H1 (cell line): ENCODE measurements around the gene RHD. TPM values are rescaled to one million over a fixed set of nuclear protein-coding genes. Genes with fewer than 3 reads are reported as not detected.
"Not testable (repeated sequence)": the region's sequence is repeated elsewhere in the genome, so short reads cannot be mapped to it uniquely, and the experiment has no call there.

ENCODE experiments used
- CTCF ChIA-PET: fragments of 300-600 bp; sonication (Branson Sonifier 250); formaldehyde crosslinking; loops from one replicate; lab custom pipeline; 2021; ENCODE audit not compliant: partially characterized antibody; lab: Charles Lee
- POLR2A ChIA-PET: fragments of 300-600 bp; sonication (Branson Sonifier 250); formaldehyde crosslinking; loops from one replicate; lab custom pipeline; 2021; ENCODE audit warnings: inconsistent platforms; ENCODE audit not compliant: partially characterized antibody; lab: Charles Lee
- DNase-seq, 2 experiments: peaks; one replicate each; pipeline versions ENCODE4 v3.0.0 to v3.0.0-alpha.2; 2010 to 2022; ENCODE audit warnings: low spot score in 2 of 2, low read depth in 1 of 2, mixed read lengths in 1 of 2
- FAIRE-seq: peaks from 2 replicates; lab custom pipeline; 2011; peaks lifted over from hg19 to GRCh38; lab: Jason Lieb, UNC
- H2AFZ ChIP-seq: 2 replicates; pipeline ENCODE4 v1.8.1; 2012; ENCODE audit warnings: low read length, inconsistent platforms
- H2AK5ac ChIP-seq: 2 replicates; pipeline ENCODE4 v1.6.1; 2013; ENCODE audit warnings: low read depth, low read length
- H2BK120ac ChIP-seq: replicated peaks from 2 replicates; pipeline ENCODE3; 2013; ENCODE audit warnings: low read depth, low read length, inconsistent platforms
- H2BK12ac ChIP-seq: 2 replicates; pipeline ENCODE4 v1.6.1; 2013; ENCODE audit warnings: low read depth, low read length
- H2BK15ac ChIP-seq: 2 replicates; pipeline ENCODE4 v1.6.1; 2013; ENCODE audit warnings: low read length
- H2BK20ac ChIP-seq: 2 replicates; pipeline ENCODE4 v1.6.1; 2013; ENCODE audit warnings: low read length
- H2BK5ac ChIP-seq: 2 replicates; pipeline ENCODE4 v1.6.1; 2013; ENCODE audit warnings: low read depth, low read length
- H3K14ac ChIP-seq: 2 replicates; pipeline ENCODE4 v1.6.1; 2013; ENCODE audit warnings: inconsistent platforms; ENCODE audit not compliant: insufficient read length
- H3K18ac ChIP-seq: 2 replicates; pipeline ENCODE4 v1.6.1; 2013; ENCODE audit warnings: low read length; ENCODE audit errors: extremely low read depth
- H3K23ac ChIP-seq: 2 replicates; pipeline ENCODE4 v1.6.1; 2013; ENCODE audit warnings: inconsistent platforms; ENCODE audit not compliant: insufficient read length
- H3K23me2 ChIP-seq: 2 replicates; pipeline ENCODE4 v1.6.1; 2013; ENCODE audit warnings: low read depth, low read length
- H3K27ac ChIP-seq: 2 replicates; pipeline ENCODE4 v1.6.1; 2011; ENCODE audit warnings: low read depth, low read length, inconsistent platforms
- H3K27me3 ChIP-seq, 4 experiments: replicated peaks in 1 of 4; 1 replicate in 1 of 4; 2 replicates in 3 of 4; pipeline versions ENCODE4 v1.6.1 to v1.8.1; 2011 to 2013; ENCODE audit warnings: low read length in 3 of 4, mild to moderate bottlenecking in 3 of 4, inconsistent platforms in 2 of 4, mixed read lengths in 2 of 4, moderate library complexity in 1 of 4; ENCODE audit not compliant: control insufficient read depth in 3 of 4, insufficient read depth in 3 of 4; ENCODE audit errors: extremely low read depth in 1 of 4
- H3K36me3 ChIP-seq, 4 experiments: 2 replicates each; pipeline versions ENCODE4 v1.6.1 to v1.8.1; 2011 to 2013; ENCODE audit warnings: mild to moderate bottlenecking in 4 of 4, low read length in 3 of 4, moderate library complexity in 2 of 4, control low read depth in 1 of 4, inconsistent platforms in 1 of 4; ENCODE audit not compliant: insufficient read depth in 4 of 4, control insufficient read depth in 2 of 4
- H3K4ac ChIP-seq: replicated peaks from 2 replicates; pipeline ENCODE3; 2013; ENCODE audit warnings: low read length, low read depth, mixed read lengths, inconsistent platforms; ENCODE audit not compliant: insufficient read length
- H3K4me1 ChIP-seq, 4 experiments: replicated peaks in 1 of 4; 1 replicate in 1 of 4; 2 replicates in 3 of 4; pipeline versions ENCODE4 v1.6.1 to v1.8.1; 2011 to 2013; ENCODE audit warnings: low read length in 3 of 4, inconsistent platforms in 2 of 4, mixed read lengths in 1 of 4; ENCODE audit not compliant: insufficient read depth in 4 of 4, control insufficient read depth in 3 of 4
- H3K4me2 ChIP-seq, 2 experiments: 2 replicates each; pipeline versions ENCODE4 v1.6.1 to v1.8.1; 2011 to 2013; ENCODE audit warnings: low read depth in 2 of 2, low read length in 2 of 2, control low read depth in 1 of 2, inconsistent platforms in 1 of 2, mild to moderate bottlenecking in 1 of 2; ENCODE audit not compliant: insufficient read depth in 1 of 2
- H3K4me3 ChIP-seq, 4 experiments: fragments of 200-600, 300-600 bp in 1 of 4; sonication (generic), shearing (Covaris generic), sonication (Bioruptor Twin) in 1 of 4; 2 replicates each; pipeline versions ENCODE4 v1.5.1 to v1.8.1; 2011 to 2016; ENCODE audit warnings: low read length in 4 of 4, low read depth in 3 of 4, control low read depth in 2 of 4, inconsistent platforms in 2 of 4, mild to moderate bottlenecking in 2 of 4, mixed read lengths in 1 of 4, moderate library complexity in 1 of 4; ENCODE audit not compliant: insufficient read depth in 2 of 4; ENCODE audit errors: extremely low read depth in 1 of 4
- H3K56ac ChIP-seq: replicated peaks from 2 replicates; pipeline ENCODE3; 2013; ENCODE audit warnings: low read depth, mild to moderate bottlenecking, mixed read lengths, low read length, inconsistent platforms; ENCODE audit not compliant: insufficient read length
- H3K79me1 ChIP-seq: 2 replicates; pipeline ENCODE4 v1.6.1; 2013; ENCODE audit warnings: low read depth, low read length, control low read depth
- H3K79me2 ChIP-seq, 2 experiments: 2 replicates each; pipeline versions ENCODE4 v1.6.1 to v1.8.1; 2012 to 2013; ENCODE audit warnings: low read length in 2 of 2, mild to moderate bottlenecking in 2 of 2, inconsistent platforms in 1 of 2; ENCODE audit not compliant: insufficient read depth in 2 of 2, control insufficient read depth in 1 of 2
- H3K9ac ChIP-seq, 4 experiments: replicated peaks in 1 of 4; 1 replicate in 1 of 4; 2 replicates in 3 of 4; pipeline versions ENCODE4 v1.6.1 to v1.8.1; 2011 to 2013; ENCODE audit warnings: low read depth in 3 of 4, low read length in 3 of 4, control low read depth in 2 of 4, mild to moderate bottlenecking in 2 of 4, moderate library complexity in 2 of 4, inconsistent platforms in 1 of 4; ENCODE audit errors: extremely low read depth in 1 of 4
- H3K9me3 ChIP-seq, 2 experiments: 2 replicates each; pipeline versions ENCODE4 v1.6.1 to v1.8.1; 2012 to 2013; ENCODE audit warnings: mild to moderate bottlenecking in 2 of 2, moderate library complexity in 2 of 2, control low read depth in 1 of 2, inconsistent platforms in 1 of 2, low read depth in 1 of 2, low read length in 1 of 2, mixed read lengths in 1 of 2; ENCODE audit not compliant: insufficient read depth in 2 of 2
- H4K20me1 ChIP-seq, 2 experiments: replicated peaks in 1 of 2; 2 replicates each; pipeline versions ENCODE3 to v1.8.1; 2011 to 2013; ENCODE audit warnings: inconsistent platforms in 2 of 2, low read length in 2 of 2, mild to moderate bottlenecking in 1 of 2; ENCODE audit not compliant: insufficient read depth in 2 of 2, control insufficient read depth in 1 of 2
- H4K5ac ChIP-seq: 2 replicates; pipeline ENCODE4 v1.6.1; 2013; ENCODE audit warnings: low read length, low read depth, mixed read lengths, inconsistent platforms; ENCODE audit not compliant: insufficient read length
- H4K8ac ChIP-seq: 2 replicates; pipeline ENCODE4 v1.8.0; 2013; ENCODE audit warnings: mild to moderate bottlenecking, moderate library complexity, low read length, inconsistent platforms; ENCODE audit not compliant: insufficient read depth; ENCODE audit errors: extremely low read depth
- H4K91ac ChIP-seq: replicated peaks from 2 replicates; pipeline ENCODE3; 2013; ENCODE audit warnings: low read length, mixed read lengths, inconsistent platforms; ENCODE audit not compliant: insufficient read length
- WGBS, 2 experiments: shearing (Covaris generic) in 1 of 2; methylation state at CpG; one replicate each; pipeline versions ENCODE4 v1.1.6 to v1.1.7; 2013 to 2015; ENCODE audit warnings: low lambda C conversion rate in 2 of 2, mixed read lengths in 2 of 2, inconsistent platforms in 1 of 2, low coverage in 1 of 2, missing lambda C conversion rate in 1 of 2; ENCODE audit not compliant: insufficient replicate concordance in 2 of 2, insufficient coverage in 1 of 2, insufficient read length in 1 of 2; ENCODE audit errors: extremely low coverage in 1 of 2, missing lambda C conversion rate in 1 of 2; 5-methylcytosine and 5-hydroxymethylcytosine counted together
- polyA plus RNA-seq, 7 experiments: library from polyadenylated mRNA; depleted of rRNA in 3 of 7; stranded (reverse) in 5 of 7; unstranded in 2 of 7; fragments of >200 nt in 5 of 7; fragments of 200-250 nt in 2 of 7; gene quantifications; 1 replicate in 5 of 7; 2 replicates in 1 of 7; 4 replicates in 1 of 7; pipeline versions ENCODE4 v1.2.1 to v1.2.3, GENCODE V29; 2011 to 2013; ENCODE audit warnings: missing spikeins in 2 of 7, mixed read lengths in 2 of 7
- total RNA-seq: library from RNA; stranded (reverse); fragmentation: NEBNext Ultra II Directional; extraction: Animal tissue kit (Norgen Biotek cat#: 25700); gene quantifications from 2 replicates; pipeline ENCODE4 v1.2.1, GENCODE V29; 2021

Gene RHD
- total and polyA plus RNA-seq, 2 of the 8 experiments (the other 6 are each of a cell fraction or from before 2014, with no cell fraction given): 0.21 TPM; not detected in 1

DNA sequence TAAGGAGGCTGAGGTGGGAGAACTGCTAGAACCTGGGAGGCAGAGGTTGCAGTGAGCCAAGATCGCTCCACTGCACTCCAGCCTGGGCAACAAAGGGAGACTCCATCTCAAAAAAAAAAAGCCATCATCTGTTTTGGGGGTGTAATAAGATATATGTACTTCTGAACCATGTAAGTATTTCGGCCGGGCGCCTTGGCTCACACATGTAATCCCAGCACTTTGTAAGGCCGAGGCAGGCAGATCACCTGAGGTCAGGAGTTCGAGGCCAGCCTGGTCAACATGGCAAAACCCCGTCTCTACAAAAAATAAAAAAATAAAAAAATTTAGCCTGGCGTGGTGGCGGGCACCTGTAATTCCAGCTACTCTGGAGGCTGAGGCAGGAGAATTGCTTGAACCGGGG is 36.9 kb upstream of the RHD start:
- H3K4ac ChIP-seq, H3K14ac ChIP-seq, H3K36me3 ChIP-seq, H3K4me1 ChIP-seq, POLR2A ChIA-PET, H4K20me1 ChIP-seq, H3K79me1 ChIP-seq, H2AK5ac ChIP-seq, H3K9ac ChIP-seq, H3K56ac ChIP-seq, H4K8ac ChIP-seq, H2BK12ac ChIP-seq, H4K91ac ChIP-seq, H2BK5ac ChIP-seq, H3K27ac ChIP-seq, H3K4me2 ChIP-seq, DNase-seq, H2AFZ ChIP-seq, H3K27me3 ChIP-seq, H2BK120ac ChIP-seq, H2BK20ac ChIP-seq, H4K5ac ChIP-seq, H3K23ac ChIP-seq, CTCF ChIA-PET, H3K18ac ChIP-seq, FAIRE-seq, H3K23me2 ChIP-seq, H3K9me3 ChIP-seq, H3K4me3 ChIP-seq, H2BK15ac ChIP-seq: not testable (repeated sequence)
- WGBS, 2 experiments: 93% methylated on average over 10 of the region's 10 CpGs; no CpG with 5 or more reads in 1 of the 2 experiments
- peaks cover 0 to 26% of the 10 kb centered on the region in 2 experiments; a peak in 2 of 4 replicates for H3K79me2 ChIP-seq

DNA sequence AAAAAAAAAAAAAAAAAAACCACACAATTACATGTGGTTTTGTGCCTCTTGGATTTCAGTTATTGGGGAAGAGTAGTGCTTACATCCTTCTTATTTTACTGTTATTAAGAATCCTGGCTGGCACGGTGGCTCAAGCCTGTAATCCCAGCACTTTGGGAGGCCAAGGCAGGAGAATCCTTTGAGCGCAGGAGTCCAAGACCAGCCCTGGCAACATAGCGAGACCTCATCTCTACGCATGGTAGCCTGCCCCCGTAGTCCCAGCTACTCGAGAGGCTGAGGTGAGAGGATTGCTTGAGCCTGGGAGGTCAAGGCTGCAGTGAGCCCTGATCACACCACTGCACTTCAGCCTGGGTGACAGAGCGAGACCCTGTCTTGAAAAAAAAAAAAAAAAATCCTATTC is 36.0 kb upstream of the RHD start:
- CTCF ChIA-PET, H3K36me3 ChIP-seq, H3K9me3 ChIP-seq, H3K4me2 ChIP-seq, H3K27ac ChIP-seq, H3K79me1 ChIP-seq, H2BK120ac ChIP-seq, H2BK5ac ChIP-seq, H4K8ac ChIP-seq, H3K27me3 ChIP-seq, H2AK5ac ChIP-seq, H3K9ac ChIP-seq, H2BK20ac ChIP-seq, H4K91ac ChIP-seq, H2AFZ ChIP-seq, H2BK12ac ChIP-seq, H3K4me3 ChIP-seq, H3K18ac ChIP-seq, FAIRE-seq, H3K4ac ChIP-seq, H3K56ac ChIP-seq, H4K5ac ChIP-seq, H3K23me2 ChIP-seq, H3K4me1 ChIP-seq, H3K23ac ChIP-seq, H2BK15ac ChIP-seq, H4K20me1 ChIP-seq, DNase-seq, H3K14ac ChIP-seq: not testable (repeated sequence)
- peaks cover 0 to 23% of the 10 kb centered on the region in 2 experiments; a peak in 2 of 4 replicates for H3K79me2 ChIP-seq
- WGBS, 2 experiments: 93% methylated on average over 7 of the region's 7 CpGs; no CpG with 5 or more reads in 1 of the 2 experiments
- POLR2A ChIA-PET: interaction anchor here (1.1 to 1.2 kb wide), 2 partner anchors 10 to 17 kb away, joined by 3 to 5 read pairs; no protein-coding TSS in a partner anchor
